Endometrial microvascular endothelial cells (primary cell): Measurements from ENCODE around the gene KIF4A. TPM values are rescaled to one million over a fixed set of nuclear protein-coding genes. Genes with fewer than 3 reads are reported as not detected.

Experiments
- in situ Hi-C: cut with HindIII; loops from 2 replicates; pipeline ENCODE4 v1.10.0; 2017; ENCODE audit warnings: low sequenced_read_pairs, low pct_unique_long_range_greater_than_20kb; ENCODE audit errors: inconsistent ontology term
- total RNA-seq: library from RNA; depleted of rRNA; stranded (reverse); fragments of >200 nt; gene quantifications from one replicate; pipeline ENCODE4 v1.2.3, GENCODE V29; 2015; ENCODE audit errors: inconsistent ontology term

KIF4A gene
- total RNA-seq, 1 donor from 2014 or later = 24.3 TPM

GRCh38 chrX:70454441-70455365 is 164.8 kb downstream of the KIF4A start:
- in situ Hi-C loops = no loop called here

GRCh38 chrX:70455366-70456202 is 165.7 kb downstream of the KIF4A start:
- in situ Hi-C loops = no loop called here

GRCh38 chrX:70456256-70456655 is 166.4 kb downstream of the KIF4A start:
- in situ Hi-C loops = no loop called here

GRCh38 chrX:70461026-70461425 is 171.1 kb downstream of the KIF4A start:
- in situ Hi-C loops = no loop called here

- in situ Hi-C loops = no loop called here
Measured at GRCh38 chrX:70464051-70464450, 174.1 kb downstream of the KIF4A start.

- in situ Hi-C loops = no loop called here
Measured at GRCh38 chrX:70466968-70467367, 177.1 kb downstream of the KIF4A start.

GRCh38 chrX:70468709-70469108 is 178.8 kb downstream of the KIF4A start:
- in situ Hi-C loops = no loop called here

Other genes starting within 250 kb of the KIF4A start
- gene AWAT2, start 240.2 kb upstream of the KIF4A start, total RNA-seq = not detected
- not detected for gene OTUD6A, start 227.6 kb upstream of the KIF4A start, total RNA-seq
- gene IGBP1, start 156.7 kb upstream of the KIF4A start, total RNA-seq = 50.3 TPM
- gene DGAT2L6, start 112.6 kb upstream of the KIF4A start, total RNA-seq = not detected
- gene AWAT1, start 55.4 kb upstream of the KIF4A start, total RNA-seq = not detected
- gene P2RY4, start 29.9 kb upstream of the KIF4A start, total RNA-seq = not detected
- gene ARR3, start 21.8 kb upstream of the KIF4A start, total RNA-seq = not detected
- not detected for gene RAB41, start 7.9 kb upstream of the KIF4A start, total RNA-seq
- 69.4 TPM for gene PDZD11, start 177 bp upstream of the KIF4A start, total RNA-seq
- not detected for gene GDPD2, start 133.2 kb downstream of the KIF4A start, total RNA-seq
- 1.5 TPM for gene DLG3, start 154.7 kb downstream of the KIF4A start, total RNA-seq